Fibroblast of pulmonary artery (primary cell): ENCODE results near the gene MYD88.

Experiments
- DNase-seq: peaks from one replicate; pipeline ENCODE4 v3.0.0-alpha.2; 2010; ENCODE audit warnings: low read depth
- H3K4me3 ChIP-seq: replicated peaks from 2 replicates; pipeline ENCODE4 v1.5.1; 2011; ENCODE audit warnings: low read depth, mild to moderate bottlenecking, control low read depth, low read length, moderate library complexity
- TF ChIP-seq, protein P1 (sequence below): IDR thresholded peaks from 2 replicates; pipeline ENCODE4 v1.5.1; 2011; ENCODE audit warnings: mild to moderate bottlenecking, control low read depth, low read length, inconsistent platforms; ENCODE audit errors: missing control alignments

Gene MYD88

DNA sequence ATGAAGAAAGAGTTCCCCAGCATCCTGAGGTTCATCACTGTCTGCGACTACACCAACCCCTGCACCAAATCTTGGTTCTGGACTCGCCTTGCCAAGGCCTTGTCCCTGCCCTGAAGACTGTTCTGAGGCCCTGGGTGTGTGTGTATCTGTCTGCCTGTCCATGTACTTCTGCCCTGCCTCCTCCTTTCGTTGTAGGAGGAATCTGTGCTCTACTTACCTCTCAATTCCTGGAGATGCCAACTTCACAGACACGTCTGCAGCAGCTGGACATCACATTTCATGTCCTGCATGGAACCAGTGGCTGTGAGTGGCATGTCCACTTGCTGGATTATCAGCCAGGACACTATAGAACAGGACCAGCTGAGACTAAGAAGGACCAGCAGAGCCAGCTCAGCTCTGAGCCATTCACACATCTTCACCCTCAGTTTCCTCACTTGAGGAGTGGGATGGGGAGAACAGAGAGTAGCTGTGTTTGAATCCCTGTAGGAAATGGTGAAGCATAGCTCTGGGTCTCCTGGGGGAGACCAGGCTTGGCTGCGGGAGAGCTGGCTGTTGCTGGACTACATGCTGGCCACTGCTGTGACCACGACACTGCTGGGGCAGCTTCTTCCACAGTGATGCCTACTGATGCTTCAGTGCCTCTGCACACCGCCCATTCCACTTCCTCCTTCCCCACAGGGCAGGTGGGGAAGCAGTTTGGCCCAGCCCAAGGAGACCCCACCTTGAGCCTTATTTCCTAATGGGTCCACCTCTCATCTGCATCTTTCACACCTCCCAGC lies 2.9 kb downstream of the MYD88 start:
- H3K4me3 ChIP-seq: no peak overlapping the region
- TF ChIP-seq, protein P1, sequence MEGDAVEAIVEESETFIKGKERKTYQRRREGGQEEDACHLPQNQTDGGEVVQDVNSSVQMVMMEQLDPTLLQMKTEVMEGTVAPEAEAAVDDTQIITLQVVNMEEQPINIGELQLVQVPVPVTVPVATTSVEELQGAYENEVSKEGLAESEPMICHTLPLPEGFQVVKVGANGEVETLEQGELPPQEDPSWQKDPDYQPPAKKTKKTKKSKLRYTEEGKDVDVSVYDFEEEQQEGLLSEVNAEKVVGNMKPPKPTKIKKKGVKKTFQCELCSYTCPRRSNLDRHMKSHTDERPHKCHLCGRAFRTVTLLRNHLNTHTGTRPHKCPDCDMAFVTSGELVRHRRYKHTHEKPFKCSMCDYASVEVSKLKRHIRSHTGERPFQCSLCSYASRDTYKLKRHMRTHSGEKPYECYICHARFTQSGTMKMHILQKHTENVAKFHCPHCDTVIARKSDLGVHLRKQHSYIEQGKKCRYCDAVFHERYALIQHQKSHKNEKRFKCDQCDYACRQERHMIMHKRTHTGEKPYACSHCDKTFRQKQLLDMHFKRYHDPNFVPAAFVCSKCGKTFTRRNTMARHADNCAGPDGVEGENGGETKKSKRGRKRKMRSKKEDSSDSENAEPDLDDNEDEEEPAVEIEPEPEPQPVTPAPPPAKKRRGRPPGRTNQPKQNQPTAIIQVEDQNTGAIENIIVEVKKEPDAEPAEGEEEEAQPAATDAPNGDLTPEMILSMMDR: no peak
- no peak for DNase-seq

DNA sequence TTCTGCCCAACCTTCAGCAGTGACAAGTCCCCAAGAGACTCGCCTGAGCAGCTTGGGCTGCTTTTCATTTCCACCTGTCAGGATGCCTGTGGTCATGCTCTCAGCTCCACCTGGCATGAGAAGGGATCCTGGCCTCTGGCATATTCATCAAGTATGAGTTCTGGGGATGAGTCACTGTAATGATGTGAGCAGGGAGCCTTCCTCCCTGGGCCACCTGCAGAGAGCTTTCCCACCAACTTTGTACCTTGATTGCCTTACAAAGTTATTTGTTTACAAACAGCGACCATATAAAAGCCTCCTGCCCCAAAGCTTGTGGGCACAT lies 3.5 kb downstream of the MYD88 start:
- TF ChIP-seq, protein P1: no peak
- no peak for DNase-seq
- H3K4me3 ChIP-seq: no peak overlapping the region

DNA sequence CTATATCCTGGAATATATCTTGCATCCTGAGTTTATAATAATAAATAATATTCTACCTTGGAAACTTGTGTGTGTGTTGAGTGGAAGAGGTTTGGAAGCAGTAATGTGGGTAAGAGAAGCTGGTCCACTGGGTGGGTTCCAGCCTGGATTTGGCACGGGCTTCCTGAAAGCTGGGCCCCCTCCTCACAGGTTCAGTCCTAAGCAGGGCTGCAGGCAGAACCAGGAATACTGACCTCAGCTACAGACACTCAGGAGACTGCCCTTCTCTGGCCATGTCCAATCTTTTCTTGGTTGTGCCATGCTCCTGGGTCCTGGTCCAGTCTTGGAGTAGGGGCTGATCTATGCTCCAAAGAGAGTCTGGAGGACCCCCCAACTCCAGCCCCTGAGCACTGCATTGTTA lies 4.5 kb downstream of the MYD88 start:
- no peak for DNase-seq
- no peak overlapping the region for H3K4me3 ChIP-seq
- TF ChIP-seq, protein P1: no peak

- TF ChIP-seq, protein P1: no peak
Measured at GRCh38 chr3:38143511-38143910, 5.0 kb downstream of the MYD88 start.

GRCh38 chr3:38146504-38146903 lies 8.0 kb downstream of the MYD88 start:
- TF ChIP-seq, protein P1: no peak
- H3K4me3 ChIP-seq: no peak overlapping the region
- DNase-seq: no peak

More at GRCh38 chr3:38143511-38143910, 5.0 kb downstream of the MYD88 start:
- H3K4me3 ChIP-seq: no peak overlapping the region
- DNase-seq: no peak

DNA sequence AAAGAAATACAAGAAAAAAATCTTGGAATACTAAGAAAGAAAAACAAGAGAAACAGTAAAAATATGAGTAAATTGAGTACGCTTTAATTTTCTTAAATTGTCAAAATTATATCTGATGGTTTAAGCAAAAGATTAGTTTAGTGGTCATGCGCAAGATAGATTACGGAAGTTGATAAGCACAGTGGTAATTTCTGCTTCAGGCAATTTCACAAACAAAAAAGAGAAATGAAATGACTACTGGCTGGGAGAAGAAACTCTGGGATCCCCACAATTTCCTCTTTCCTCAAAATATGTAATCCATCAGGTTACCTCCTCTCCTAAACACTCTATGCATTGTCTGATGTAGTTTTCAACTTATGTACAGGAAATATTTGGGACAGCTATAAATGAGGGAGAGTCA lies 9.0 kb downstream of the MYD88 start:
- no peak for DNase-seq
- H3K4me3 ChIP-seq: no peak overlapping the region
- TF ChIP-seq, protein P1: no peak

GRCh38 chr3:38148311-38148882 lies 9.9 kb downstream of the MYD88 start:
- DNase-seq: no peak
- TF ChIP-seq, protein P1: no peak
- no peak overlapping the region for H3K4me3 ChIP-seq
